BE2C (cell line): Measurements from ENCODE around the gene C16orf92.

Experiments used
- DNase-seq: peaks from one replicate; pipeline ENCODE4 v3.0.0-alpha.2; 2020
- H3K27me3 ChIP-seq: fragments of 250-450 bp; sonication (Bioruptor Pico); 2 replicates; pipeline ENCODE4 v1.5.1; 2020; ENCODE audit warnings: mild to moderate bottlenecking
- H3K36me3 ChIP-seq: fragments of 250-450 bp; sonication (Bioruptor Pico); 2 replicates; pipeline ENCODE4 v1.5.1; 2020; ENCODE audit warnings: mild to moderate bottlenecking
- H3K4me1 ChIP-seq: fragments of 250-450 bp; sonication (Bioruptor Pico); 2 replicates; pipeline ENCODE4 v1.5.1; 2020
- H3K4me3 ChIP-seq: 2 replicates; pipeline ENCODE4 v1.5.1; 2011; ENCODE audit warnings: low read depth, low read length
- H3K9me3 ChIP-seq: fragments of 250-450 bp; sonication (Bioruptor Pico); 2 replicates; pipeline ENCODE4 v1.5.1; 2020
- TF ChIP-seq, protein P1 (sequence below): IDR thresholded peaks from 2 replicates; pipeline ENCODE4 v1.5.1; 2012; ENCODE audit warnings: mild to moderate bottlenecking, low read depth, low read length

C16orf92 gene

DNA sequence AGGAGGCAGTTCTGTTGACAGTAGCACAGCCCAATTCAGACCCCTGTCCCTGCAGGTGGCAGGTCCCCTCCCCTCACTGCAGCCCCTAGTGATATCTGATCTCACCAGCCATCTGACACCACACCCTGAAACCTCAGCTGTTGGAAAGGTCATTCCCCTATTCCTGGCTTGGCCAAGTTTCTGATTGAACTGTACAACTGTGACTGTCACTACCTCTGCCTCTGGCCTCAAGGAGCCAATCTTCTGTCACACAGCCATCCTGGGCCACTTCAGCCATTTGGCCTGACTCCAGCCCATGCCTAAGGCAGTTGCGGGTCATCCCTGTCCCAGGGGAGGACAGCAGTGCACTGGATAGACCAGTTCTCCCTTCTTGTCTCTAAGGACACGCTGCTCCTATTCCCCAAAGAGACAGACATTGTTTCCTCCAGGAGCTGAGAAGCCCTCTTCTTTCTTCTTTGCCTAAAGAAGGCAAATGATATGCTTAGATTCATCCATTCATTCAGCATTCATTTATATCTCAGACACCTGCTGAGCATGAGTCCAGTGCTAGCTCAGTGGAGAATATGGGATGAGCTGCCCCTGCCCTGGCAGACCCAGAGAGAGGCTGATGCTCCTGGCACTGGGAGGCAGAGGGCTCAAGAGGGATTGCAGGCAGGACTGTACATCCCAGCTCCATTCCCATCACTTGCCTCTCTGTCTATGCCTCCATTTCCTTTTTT, 38.0 kb downstream of the C16orf92 start:
- peak; percentile 74 for DNase-seq
- no peaks in the 10 kb centered on the region for H3K9me3 ChIP-seq
- peaks cover 16% of the 10 kb centered on the region for H3K4me1 ChIP-seq
- TF ChIP-seq, protein P1, sequence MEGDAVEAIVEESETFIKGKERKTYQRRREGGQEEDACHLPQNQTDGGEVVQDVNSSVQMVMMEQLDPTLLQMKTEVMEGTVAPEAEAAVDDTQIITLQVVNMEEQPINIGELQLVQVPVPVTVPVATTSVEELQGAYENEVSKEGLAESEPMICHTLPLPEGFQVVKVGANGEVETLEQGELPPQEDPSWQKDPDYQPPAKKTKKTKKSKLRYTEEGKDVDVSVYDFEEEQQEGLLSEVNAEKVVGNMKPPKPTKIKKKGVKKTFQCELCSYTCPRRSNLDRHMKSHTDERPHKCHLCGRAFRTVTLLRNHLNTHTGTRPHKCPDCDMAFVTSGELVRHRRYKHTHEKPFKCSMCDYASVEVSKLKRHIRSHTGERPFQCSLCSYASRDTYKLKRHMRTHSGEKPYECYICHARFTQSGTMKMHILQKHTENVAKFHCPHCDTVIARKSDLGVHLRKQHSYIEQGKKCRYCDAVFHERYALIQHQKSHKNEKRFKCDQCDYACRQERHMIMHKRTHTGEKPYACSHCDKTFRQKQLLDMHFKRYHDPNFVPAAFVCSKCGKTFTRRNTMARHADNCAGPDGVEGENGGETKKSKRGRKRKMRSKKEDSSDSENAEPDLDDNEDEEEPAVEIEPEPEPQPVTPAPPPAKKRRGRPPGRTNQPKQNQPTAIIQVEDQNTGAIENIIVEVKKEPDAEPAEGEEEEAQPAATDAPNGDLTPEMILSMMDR: no peak
- no peak overlapping the region for H3K4me3 ChIP-seq
- H3K36me3 ChIP-seq: peaks cover 3% of the 10 kb centered on the region
- H3K27me3 ChIP-seq: no peaks in the 10 kb centered on the region

DNA sequence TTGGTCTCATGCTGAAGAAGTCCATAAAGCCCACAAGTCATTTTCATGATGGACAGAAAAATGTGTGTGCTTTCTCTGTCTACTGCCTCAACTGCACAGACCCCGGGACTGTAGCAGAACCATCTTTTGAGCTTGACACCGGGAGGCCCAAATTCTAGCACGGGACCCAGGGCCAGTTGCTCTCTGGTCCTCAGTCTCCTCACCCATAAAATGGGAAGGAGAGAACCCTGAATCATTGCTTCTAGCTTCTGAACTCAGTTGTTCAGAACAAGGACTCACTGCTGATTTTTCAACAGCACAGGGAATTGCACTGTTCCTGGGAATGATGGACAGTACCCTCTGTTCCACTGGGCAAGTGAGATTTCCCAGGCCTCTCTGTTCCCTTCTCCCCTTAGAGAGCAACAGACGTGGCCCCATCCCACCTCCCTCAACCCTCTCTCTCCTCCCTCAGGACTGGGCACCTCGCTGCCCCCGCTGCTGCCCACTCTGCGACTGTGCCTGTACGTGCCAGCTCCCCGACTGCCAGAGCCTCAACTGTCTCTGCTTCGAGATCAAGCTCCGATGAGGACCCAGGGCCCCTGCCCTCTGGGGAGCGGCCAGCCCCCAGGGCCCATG, 40.4 kb downstream of the C16orf92 start:
- H3K27me3 ChIP-seq: no peaks in the 10 kb centered on the region
- TF ChIP-seq, protein P1: no peak
- peak overlapping the region; percentile 85 for H3K4me3 ChIP-seq
- no peak for DNase-seq
- H3K9me3 ChIP-seq: no peaks in the 10 kb centered on the region
- peaks cover 27% of the 10 kb centered on the region for H3K36me3 ChIP-seq
- H3K4me1 ChIP-seq: peaks cover 16% of the 10 kb centered on the region

DNA sequence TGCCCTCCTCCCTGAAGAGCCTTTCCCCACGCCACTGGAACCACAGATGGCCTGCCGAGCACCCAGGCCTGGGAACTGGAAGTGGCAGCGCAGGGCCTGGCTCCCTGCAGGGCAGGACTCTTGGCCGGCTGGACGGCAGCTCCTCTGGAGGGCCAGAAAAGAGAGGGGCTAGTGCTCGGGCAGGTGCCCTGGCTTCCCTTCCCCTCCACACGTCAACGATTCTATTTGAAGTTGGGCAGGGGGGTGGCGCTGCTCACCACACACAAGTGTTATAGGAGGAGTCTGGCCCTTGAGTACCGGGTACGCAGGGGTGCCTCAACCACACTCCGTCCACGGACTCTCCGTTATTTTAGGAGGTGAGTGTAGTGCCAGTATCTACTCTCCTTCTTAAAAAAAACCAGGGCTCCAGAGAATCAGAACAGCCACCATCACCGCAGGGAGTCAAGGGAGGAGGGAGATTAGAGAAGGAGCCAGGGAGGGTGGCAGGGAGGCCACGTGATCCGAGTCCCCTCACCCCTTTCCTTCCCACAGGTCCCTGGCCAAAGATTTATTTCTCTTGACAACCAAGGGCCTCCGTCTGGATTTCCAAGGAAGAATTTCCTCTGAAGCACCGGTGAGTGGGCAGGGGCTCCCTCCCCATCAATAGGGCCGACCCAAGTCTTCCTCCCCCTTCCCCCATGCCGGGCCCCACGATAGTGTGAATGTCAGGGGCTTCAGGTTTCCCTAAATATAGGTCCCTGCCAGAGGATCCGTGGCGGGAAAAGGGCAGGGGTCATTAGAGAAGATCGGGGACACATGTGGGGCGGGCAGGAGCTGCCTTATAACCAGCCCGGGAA, 41.1 kb downstream of the C16orf92 start:
- H3K9me3 ChIP-seq: no peaks in the 10 kb centered on the region
- TF ChIP-seq, protein P1: peak; percentile 46
- DNase-seq: peak; percentile 76
- peak overlapping the region; percentile 85 for H3K4me3 ChIP-seq
- peaks cover 35% of the 10 kb centered on the region for H3K36me3 ChIP-seq
- no peaks in the 10 kb centered on the region for H3K27me3 ChIP-seq
- H3K4me1 ChIP-seq: peaks cover 16% of the 10 kb centered on the region

DNA sequence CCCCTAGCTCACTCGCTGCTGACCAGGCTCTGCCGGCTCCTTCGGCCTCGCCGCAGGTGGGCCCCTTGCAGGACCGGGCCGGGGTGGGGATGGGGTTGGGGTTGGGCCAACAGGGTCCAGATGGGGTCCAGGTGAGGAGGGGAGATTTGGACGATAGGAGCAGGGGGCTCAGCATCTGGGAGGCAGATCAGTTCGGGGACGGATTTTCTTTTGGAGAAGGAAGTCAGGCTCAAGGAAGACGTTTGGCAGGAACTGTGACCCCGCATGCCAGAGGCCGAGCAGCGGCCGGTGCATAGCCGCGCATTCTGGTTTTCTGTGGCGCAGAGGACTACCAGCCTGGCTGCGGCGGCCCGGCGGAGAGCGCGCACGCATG, 41.7 kb downstream of the C16orf92 start:
- H3K36me3 ChIP-seq: peaks cover 41% of the 10 kb centered on the region
- TF ChIP-seq, protein P1: no peak
- H3K4me1 ChIP-seq: peaks cover 16% of the 10 kb centered on the region
- DNase-seq: no peak
- no peaks in the 10 kb centered on the region for H3K9me3 ChIP-seq
- no peaks in the 10 kb centered on the region for H3K27me3 ChIP-seq
- peak overlapping the region; percentile 85 for H3K4me3 ChIP-seq

DNA sequence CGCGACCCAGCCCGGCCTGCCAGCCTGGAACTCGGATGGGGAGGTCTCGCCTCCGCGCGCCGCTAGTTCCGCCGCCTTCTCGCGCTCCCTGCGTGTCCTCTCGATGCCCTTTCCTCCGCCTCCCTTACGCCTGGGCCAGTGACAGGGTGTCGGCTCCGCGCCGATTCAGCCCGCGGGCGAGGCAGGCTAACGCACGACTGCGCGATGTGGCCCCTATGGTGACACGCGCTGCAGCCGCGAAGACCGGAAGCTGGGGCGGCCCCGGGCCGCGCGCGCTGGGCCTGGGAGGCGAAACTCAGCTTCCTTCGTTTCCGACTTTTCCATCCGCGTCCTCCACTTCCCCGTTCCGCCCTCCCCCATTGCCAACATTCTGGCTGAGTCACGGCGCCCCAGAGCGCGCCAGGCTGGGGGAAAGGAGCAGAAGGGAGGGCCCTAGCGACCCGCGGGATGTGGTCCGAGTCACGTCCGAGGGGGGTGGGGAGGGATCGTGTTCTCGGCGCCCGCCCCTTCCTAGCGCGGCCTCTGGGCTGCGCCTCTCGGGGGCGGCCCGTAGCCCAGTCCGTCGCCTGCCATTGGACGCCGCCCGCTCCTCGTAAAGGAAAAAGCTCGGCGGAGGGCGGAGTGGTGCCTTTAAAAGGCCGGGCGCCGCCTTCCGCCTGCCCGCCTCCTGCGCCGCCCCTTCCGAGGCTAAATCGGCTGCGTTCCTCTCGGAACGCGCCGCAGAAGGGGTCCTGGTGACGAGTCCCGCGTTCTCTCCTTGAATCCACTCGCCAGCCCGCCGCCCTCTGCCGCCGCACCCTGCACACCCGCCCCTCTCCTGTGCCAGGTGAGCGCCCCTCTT, 42.3 kb downstream of the C16orf92 start, which contains the start of gene ALDOA:
Gene ALDOA (plus strand): TSS at position 659 of the 841 bp plus-strand sequence. CDS start 1,138 bp downstream, outside the sequence.
- Histone ChIP-seq H3K4me1 (peaks cover 13% of the 10 kb centered on the region), H3K4me3 (peak within 1 kb of the TSS; percentile 85), H3K9me3 (no peaks in the 10 kb centered on the region), H3K27me3 (no peaks in the 10 kb centered on the region), H3K36me3 (peaks cover 47% of the 10 kb centered on the region)
- peak; percentile 98 for DNase-seq
- TF ChIP-seq, protein P1: no peak
